Measurements from ENCODE around the gene IGFN1. TPM values are rescaled to one million over a fixed set of nuclear protein-coding genes. Genes with fewer than 3 reads are reported as not detected.
"Not testable (repeated sequence)": the region's sequence is repeated elsewhere in the genome, so short reads cannot be mapped to it uniquely, and the experiment has no call there.

The IGFN1 gene
- total RNA-seq, 1 donor from 2014 or later = 0.18 TPM

- no peaks in the 10 kb centered on the region for H3K4me1 ChIP-seq
- H3K27me3 ChIP-seq (ENCODE audit: low read depth) = no peaks in the 10 kb centered on the region
- no peak overlapping the region for H3K27ac ChIP-seq
- ATAC-seq (no peak), DNase-seq (no peak)
- no peak overlapping the region for H3K4me3 ChIP-seq
- intact Hi-C loops (cut with DNase I) = no loop called here
- TF ChIP-seq CTCF (IDR thresholded peaks at IDR 0.05) = no peak
- no peaks in the 10 kb centered on the region for H3K36me3 ChIP-seq
- H3K9me3 ChIP-seq = no peaks in the 10 kb centered on the region
Observed at GRCh38 chr1:201229095-201229494, 38.5 kb downstream of the IGFN1 start.

DNA sequence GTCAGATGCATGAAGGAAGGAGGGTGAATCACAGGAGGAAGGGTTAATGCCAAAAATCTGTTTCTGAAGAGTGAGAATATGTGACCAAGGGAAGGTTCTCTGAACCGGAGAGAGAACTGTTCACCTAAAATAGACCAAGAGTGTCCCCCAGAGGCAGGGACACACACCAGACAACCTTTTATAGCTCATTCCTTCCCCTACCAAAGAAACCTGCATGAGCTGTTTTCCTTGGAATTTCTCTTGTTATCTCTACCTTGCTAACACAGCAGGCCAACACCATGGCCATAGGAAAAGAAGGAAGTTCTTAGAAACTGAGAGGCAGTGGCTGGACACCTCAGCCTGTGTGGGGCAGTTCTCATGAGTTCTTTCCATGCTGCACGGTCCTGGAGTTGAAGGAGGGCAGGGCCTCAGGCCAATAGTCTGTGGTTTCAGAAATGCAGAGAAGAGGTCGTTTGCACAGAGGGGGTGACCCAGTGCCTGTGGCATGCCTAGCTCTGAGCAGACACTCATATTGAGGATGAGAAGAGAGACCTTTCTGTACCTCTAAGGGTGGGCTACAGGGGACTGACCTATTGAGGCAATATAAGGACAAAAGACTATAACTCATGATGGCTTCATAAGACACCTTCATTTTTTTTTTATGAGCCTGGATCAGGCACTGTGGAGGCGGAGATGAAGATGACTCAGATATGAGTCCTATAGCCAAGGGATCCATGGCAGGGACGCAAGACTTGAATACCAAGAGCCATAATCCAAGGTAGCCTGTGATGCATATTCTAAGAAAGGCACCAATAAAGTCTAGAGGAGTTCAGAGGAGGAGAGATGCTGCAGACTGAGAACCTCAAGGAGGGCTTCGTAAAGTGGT lies 39.4 kb downstream of the IGFN1 start:
- H3K36me3 ChIP-seq = no peaks in the 10 kb centered on the region
- H3K27ac ChIP-seq = no peak overlapping the region
- H3K4me1 ChIP-seq = no peaks in the 10 kb centered on the region
- no peak for DNase-seq
- H3K4me3 ChIP-seq = no peak overlapping the region
- peak in 1 of 2 donors; percentile 19 for ATAC-seq
- no peaks in the 10 kb centered on the region for H3K9me3 ChIP-seq
- intact Hi-C loops (cut with DNase I) = no loop called here
- H3K27me3 ChIP-seq (ENCODE audit: low read depth) = no peaks in the 10 kb centered on the region
- TF ChIP-seq CTCF (IDR thresholded peaks at IDR 0.05) = no peak

DNA sequence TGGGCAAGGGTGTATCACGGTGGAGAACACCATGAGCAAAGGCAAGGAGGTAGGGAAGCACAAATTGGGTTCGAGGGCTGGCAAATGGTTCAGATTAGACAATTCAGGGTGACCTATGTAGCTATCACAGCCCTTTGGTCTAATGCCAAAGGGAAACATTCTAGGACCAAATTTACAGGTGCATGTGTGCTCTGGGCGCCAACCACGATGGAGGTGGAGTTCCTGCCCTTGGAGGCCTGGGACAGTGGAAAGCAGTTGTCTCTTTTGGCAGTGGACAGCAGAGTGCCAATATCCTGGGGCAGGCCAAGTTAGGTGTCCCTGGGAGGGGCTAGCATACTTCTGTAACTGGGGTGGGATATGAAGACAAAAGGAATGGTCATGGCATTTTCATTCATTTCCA lies 40.1 kb downstream of the IGFN1 start:
- no peaks in the 10 kb centered on the region for H3K27me3 ChIP-seq (ENCODE audit: low read depth)
- DNase-seq (no peak), ATAC-seq (no peak)
- no peak overlapping the region for H3K27ac ChIP-seq
- no peak overlapping the region for H3K4me3 ChIP-seq
- no peaks in the 10 kb centered on the region for H3K36me3 ChIP-seq
- no peaks in the 10 kb centered on the region for H3K9me3 ChIP-seq
- TF ChIP-seq CTCF (IDR thresholded peaks at IDR 0.05) = no peak
- intact Hi-C loops (cut with DNase I) = no loop called here
- no peaks in the 10 kb centered on the region for H3K4me1 ChIP-seq

GRCh38 chr1:201239646-201240045 lies 49.0 kb downstream of the IGFN1 start:
- H3K27ac ChIP-seq; H3K36me3 ChIP-seq; intact Hi-C loops (cut with DNase I); ATAC-seq; H3K4me3 ChIP-seq; H3K27me3 ChIP-seq (ENCODE audit: low read depth); H3K4me1 ChIP-seq; H3K9me3 ChIP-seq; DNase-seq: not testable (repeated sequence)

- ATAC-seq = no peak
- Histone ChIP-seq H3K27me3 (ENCODE audit: low read depth) (peaks cover 9% of the 10 kb centered on the region), H3K4me1 (no peaks in the 10 kb centered on the region), H3K36me3 (no peaks in the 10 kb centered on the region), H3K27ac (no peak overlapping the region), H3K4me3 (no peak overlapping the region), H3K9me3 (no peaks in the 10 kb centered on the region)
- TF ChIP-seq CTCF (IDR thresholded peaks at IDR 0.05) = no peak
- no peak for DNase-seq
- intact Hi-C loops (cut with DNase I) = no loop called here
Observed at GRCh38 chr1:201240171-201240570, 49.5 kb downstream of the IGFN1 start.

DNA sequence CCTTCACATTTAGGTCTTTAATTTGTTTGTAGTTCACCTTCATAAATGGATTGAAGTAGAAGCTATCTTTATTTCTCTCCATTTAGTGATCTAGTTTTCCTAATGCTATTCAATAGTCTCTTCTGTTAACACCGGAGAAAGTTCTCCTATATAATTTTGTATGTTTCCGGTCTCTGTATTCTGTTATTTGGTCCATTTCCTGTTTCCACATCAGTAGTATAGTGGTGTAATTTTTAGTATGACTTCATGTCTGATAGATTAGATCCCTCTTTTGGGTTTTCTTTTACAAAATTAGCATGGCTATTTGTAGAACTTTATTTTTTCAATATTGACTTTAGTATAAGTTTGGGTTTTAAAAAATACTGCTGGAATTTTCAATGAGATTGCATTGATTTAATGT lies 51.1 kb downstream of the IGFN1 start:
- no peak for DNase-seq
- TF ChIP-seq CTCF (IDR thresholded peaks at IDR 0.05) = no peak
- H3K9me3 ChIP-seq = no peaks in the 10 kb centered on the region
- no peak overlapping the region for H3K27ac ChIP-seq
- no peaks in the 10 kb centered on the region for H3K4me1 ChIP-seq
- H3K27me3 ChIP-seq (ENCODE audit: low read depth) = peaks cover 9% of the 10 kb centered on the region
- no peaks in the 10 kb centered on the region for H3K36me3 ChIP-seq
- intact Hi-C loops (cut with DNase I) = no loop called here
- ATAC-seq = no peak
- no peak overlapping the region for H3K4me3 ChIP-seq
